GM18498 (cell line): ENCODE measurements around the gene AUTS2.

Experiments used
- ATAC-seq: cut with Tn5 transposase; IDR thresholded peaks from one replicate; pipeline ENCODE4 v1.9.1; 2021; ENCODE audit warnings: mild to moderate bottlenecking, moderate library complexity; ENCODE audit not compliant: unreplicated experiment

The AUTS2 gene

GRCh38 chr7:70044064-70044463, 445.8 kb downstream of the AUTS2 start:
- no peak for ATAC-seq

- ATAC-seq: no peak
Measured at GRCh38 chr7:70044525-70044924, 446.2 kb downstream of the AUTS2 start.

- ATAC-seq: no peak
Measured at GRCh38 chr7:70044981-70045380, 446.7 kb downstream of the AUTS2 start.

GRCh38 chr7:70047384-70047783, 449.1 kb downstream of the AUTS2 start:
- ATAC-seq: no peak

GRCh38 chr7:70047891-70048448, 449.7 kb downstream of the AUTS2 start:
- ATAC-seq: no peak

- ATAC-seq: no peak
Measured at GRCh38 chr7:70051726-70052125, 453.5 kb downstream of the AUTS2 start.

- no peak for ATAC-seq
Measured at GRCh38 chr7:70052691-70053090, 454.4 kb downstream of the AUTS2 start.

GRCh38 chr7:70053421-70053820, 455.1 kb downstream of the AUTS2 start:
- no peak for ATAC-seq

GRCh38 chr7:70053989-70054388, 455.7 kb downstream of the AUTS2 start:
- no peak for ATAC-seq

GRCh38 chr7:70056363-70056762, 458.1 kb downstream of the AUTS2 start:
- no peak for ATAC-seq

GRCh38 chr7:70060298-70061068, 462.2 kb downstream of the AUTS2 start:
- no peak for ATAC-seq

GRCh38 chr7:70063371-70063770, 465.1 kb downstream of the AUTS2 start:
- no peak for ATAC-seq

- ATAC-seq: no peak
Measured at GRCh38 chr7:70063927-70064326, 465.7 kb downstream of the AUTS2 start.

GRCh38 chr7:70066844-70067243, 468.6 kb downstream of the AUTS2 start:
- ATAC-seq: no peak

- no peak for ATAC-seq
Measured at GRCh38 chr7:70068531-70068930, 470.3 kb downstream of the AUTS2 start.

GRCh38 chr7:70069977-70070376, 471.7 kb downstream of the AUTS2 start:
- ATAC-seq: peak; percentile 49

- no peak for ATAC-seq
Measured at GRCh38 chr7:70071766-70072165, 473.5 kb downstream of the AUTS2 start.

GRCh38 chr7:70072220-70072619, 473.9 kb downstream of the AUTS2 start:
- no peak for ATAC-seq

- ATAC-seq: no peak
Measured at GRCh38 chr7:70076325-70076724, 478.1 kb downstream of the AUTS2 start.

- no peak for ATAC-seq
Measured at GRCh38 chr7:70082099-70082611, 483.9 kb downstream of the AUTS2 start.

- ATAC-seq: no peak
Measured at GRCh38 chr7:70091362-70091761, 493.1 kb downstream of the AUTS2 start.
